GM18499 (cell line): Measurements from ENCODE around the gene NAA15.
"Not testable (repeated sequence)": the region's sequence is repeated elsewhere in the genome, so short reads cannot be mapped to it uniquely, and the experiment has no call there.

Experiments
- ATAC-seq: cut with Tn5 transposase; IDR thresholded peaks from one replicate; pipeline ENCODE4 v1.9.1; 2021; ENCODE audit warnings: moderate number of reproducible peaks; ENCODE audit not compliant: insufficient read depth, unreplicated experiment

NAA15 gene

GRCh38 chr4:139443661-139444060, 142.4 kb downstream of the NAA15 start:
- no peak for ATAC-seq

- ATAC-seq = not testable (repeated sequence)
Measured at GRCh38 chr4:139444881-139445280, 143.6 kb downstream of the NAA15 start.

- ATAC-seq = not testable (repeated sequence)
Measured at GRCh38 chr4:139447078-139447477, 145.8 kb downstream of the NAA15 start.

GRCh38 chr4:139450586-139450985, 149.3 kb downstream of the NAA15 start:
- no peak for ATAC-seq

GRCh38 chr4:139451997-139452396, 150.7 kb downstream of the NAA15 start:
- ATAC-seq = no peak

GRCh38 chr4:139453041-139453370, 151.7 kb downstream of the NAA15 start:
- peak; percentile 37 for ATAC-seq

- ATAC-seq = peak; percentile 85
Measured at GRCh38 chr4:139453371-139454110, 152.2 kb downstream of the NAA15 start.

GRCh38 chr4:139454111-139455045, 153.1 kb downstream of the NAA15 start, which contains the start of gene RAB33B:
Gene RAB33B, plus strand, starts transcription at chr4:139454121. Its CDS starts 75 bp downstream, at chr4:139454196.
- ATAC-seq = peak; percentile 2

- no peak for ATAC-seq
Measured at GRCh38 chr4:139455126-139455538, 153.8 kb downstream of the NAA15 start.

- no peak for ATAC-seq
Measured at GRCh38 chr4:139457318-139457717, 156.0 kb downstream of the NAA15 start.

- ATAC-seq = no peak
Measured at GRCh38 chr4:139458543-139458942, 157.2 kb downstream of the NAA15 start.

GRCh38 chr4:139458999-139459398, 157.7 kb downstream of the NAA15 start:
- no peak for ATAC-seq

- no peak for ATAC-seq
Measured at GRCh38 chr4:139460565-139460964, 159.3 kb downstream of the NAA15 start.

- ATAC-seq = no peak
Measured at GRCh38 chr4:139461022-139461628, 159.8 kb downstream of the NAA15 start.

- not testable (repeated sequence) for ATAC-seq
Measured at GRCh38 chr4:139464512-139464911, 163.2 kb downstream of the NAA15 start.

- no peak for ATAC-seq
Measured at GRCh38 chr4:139465922-139466321, 164.6 kb downstream of the NAA15 start.

GRCh38 chr4:139468756-139469155, 167.5 kb downstream of the NAA15 start:
- not testable (repeated sequence) for ATAC-seq

- no peak for ATAC-seq
Measured at GRCh38 chr4:139469216-139469615, 167.9 kb downstream of the NAA15 start.
